ENCODE measurements around the gene SPTB. TPM values are rescaled to one million over a fixed set of nuclear protein-coding genes. Genes with fewer than 3 reads are reported as not detected.

The SPTB gene
- total RNA-seq, 1 donor from 2014 or later = 1.8 TPM

- TF ChIP-seq, protein P1, sequence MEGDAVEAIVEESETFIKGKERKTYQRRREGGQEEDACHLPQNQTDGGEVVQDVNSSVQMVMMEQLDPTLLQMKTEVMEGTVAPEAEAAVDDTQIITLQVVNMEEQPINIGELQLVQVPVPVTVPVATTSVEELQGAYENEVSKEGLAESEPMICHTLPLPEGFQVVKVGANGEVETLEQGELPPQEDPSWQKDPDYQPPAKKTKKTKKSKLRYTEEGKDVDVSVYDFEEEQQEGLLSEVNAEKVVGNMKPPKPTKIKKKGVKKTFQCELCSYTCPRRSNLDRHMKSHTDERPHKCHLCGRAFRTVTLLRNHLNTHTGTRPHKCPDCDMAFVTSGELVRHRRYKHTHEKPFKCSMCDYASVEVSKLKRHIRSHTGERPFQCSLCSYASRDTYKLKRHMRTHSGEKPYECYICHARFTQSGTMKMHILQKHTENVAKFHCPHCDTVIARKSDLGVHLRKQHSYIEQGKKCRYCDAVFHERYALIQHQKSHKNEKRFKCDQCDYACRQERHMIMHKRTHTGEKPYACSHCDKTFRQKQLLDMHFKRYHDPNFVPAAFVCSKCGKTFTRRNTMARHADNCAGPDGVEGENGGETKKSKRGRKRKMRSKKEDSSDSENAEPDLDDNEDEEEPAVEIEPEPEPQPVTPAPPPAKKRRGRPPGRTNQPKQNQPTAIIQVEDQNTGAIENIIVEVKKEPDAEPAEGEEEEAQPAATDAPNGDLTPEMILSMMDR (conservative IDR thresholded peaks at IDR 0.05; ENCODE audit: low read depth, low read length) = no peak
- DNase-seq (ENCODE audit: low read depth) = no peak
Measured at GRCh38 chr14:64865109-64865508, 14.6 kb downstream of the SPTB start.

DNA sequence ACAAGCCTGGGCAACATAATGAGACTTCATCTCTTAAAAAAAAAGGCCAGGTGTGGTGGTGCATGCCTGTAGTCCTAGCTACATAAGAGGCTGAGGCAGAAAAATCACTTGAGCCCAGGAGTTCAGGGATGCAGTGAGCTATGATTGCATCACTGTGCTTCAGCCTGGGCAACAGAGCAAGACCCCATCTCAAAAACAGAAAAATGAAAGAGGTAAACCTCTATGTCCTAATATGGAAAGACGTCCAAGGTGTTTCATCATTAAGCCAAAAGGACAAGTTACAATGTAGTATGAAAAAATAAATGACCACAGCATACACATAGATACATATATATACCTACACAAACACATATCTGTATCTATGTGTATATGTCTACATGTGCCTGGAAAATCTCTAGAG lies 15.4 kb downstream of the SPTB start:
- DNase-seq (ENCODE audit: low read depth) = no peak
- TF ChIP-seq, protein P1 (conservative IDR thresholded peaks at IDR 0.05; ENCODE audit: low read depth, low read length) = no peak
- H3K4me3 ChIP-seq (ENCODE audit: low read depth, low read length) = no peak overlapping the region

More at GRCh38 chr14:64865109-64865508, 14.6 kb downstream of the SPTB start:
- no peak overlapping the region for H3K4me3 ChIP-seq (ENCODE audit: low read depth, low read length)

GRCh38 chr14:64861916-64862315 lies 17.8 kb downstream of the SPTB start:
- TF ChIP-seq, protein P1 (conservative IDR thresholded peaks at IDR 0.05; ENCODE audit: low read depth, low read length) = no peak

DNA sequence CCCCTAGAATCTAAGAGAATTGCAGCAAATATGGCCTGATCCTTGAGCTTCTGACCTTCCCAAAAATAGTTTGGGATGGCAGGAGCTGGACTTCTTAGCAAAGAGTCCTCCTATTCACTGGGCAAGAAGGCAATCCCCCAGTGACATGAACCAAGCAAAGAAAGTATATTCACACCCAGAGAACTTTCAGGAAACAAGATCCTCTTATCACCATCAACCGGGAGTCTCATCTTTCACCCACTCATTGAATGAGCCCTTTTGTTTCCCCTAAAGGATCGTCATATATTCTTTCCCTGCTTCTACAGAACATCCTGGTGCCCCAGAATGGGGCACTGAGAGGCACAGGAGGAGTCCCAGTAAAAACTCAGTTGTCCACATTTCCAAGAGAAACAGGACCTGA lies 19.7 kb downstream of the SPTB start:
- TF ChIP-seq, protein P1 (conservative IDR thresholded peaks at IDR 0.05; ENCODE audit: low read depth, low read length) = no peak
- H3K4me3 ChIP-seq (ENCODE audit: low read depth, low read length) = no peak overlapping the region
- DNase-seq (ENCODE audit: low read depth) = no peak

More at GRCh38 chr14:64861916-64862315, 17.8 kb downstream of the SPTB start:
- DNase-seq (ENCODE audit: low read depth) = no peak
- no peak overlapping the region for H3K4me3 ChIP-seq (ENCODE audit: low read depth, low read length)

DNA sequence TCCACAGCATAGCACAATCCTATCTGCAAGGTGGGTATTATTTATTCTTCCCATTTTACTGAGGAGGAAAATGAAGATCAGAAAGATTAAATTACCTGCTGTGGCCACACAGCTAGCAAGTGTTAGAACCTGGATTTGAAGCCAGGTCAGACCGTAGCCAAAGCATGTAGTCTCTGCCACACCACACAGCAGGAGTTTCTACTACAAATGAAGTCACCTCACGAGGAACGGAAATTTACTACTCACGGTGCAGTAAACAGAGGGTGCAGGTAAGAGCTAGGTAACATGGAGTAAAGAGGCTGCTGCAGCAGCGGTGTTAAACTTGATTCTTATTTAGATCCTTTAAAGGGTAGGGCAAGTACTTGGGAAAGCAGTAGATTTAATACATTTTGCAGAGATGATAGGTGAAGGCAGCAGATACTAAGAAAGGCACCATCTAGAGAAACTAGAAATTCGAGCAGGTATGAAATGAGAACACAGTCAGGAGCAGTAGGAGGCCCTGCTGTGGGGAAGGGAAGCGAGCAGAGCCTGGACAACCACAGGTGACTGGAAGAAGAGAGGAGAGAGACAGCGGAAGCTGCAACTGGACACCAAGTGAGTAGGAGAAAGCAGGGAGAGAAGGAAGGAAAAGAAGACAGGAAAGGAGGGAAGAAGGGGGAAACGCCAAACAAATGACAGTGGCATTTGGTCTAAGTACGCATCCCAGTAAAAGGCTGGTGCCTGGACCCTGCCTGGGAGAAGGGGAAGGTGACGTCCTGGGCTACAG lies 21.5 kb downstream of the SPTB start:
- TF ChIP-seq, protein P1 (conservative IDR thresholded peaks at IDR 0.05; ENCODE audit: low read depth, low read length) = no peak
- no peak overlapping the region for H3K4me3 ChIP-seq (ENCODE audit: low read depth, low read length)
- no peak for DNase-seq (ENCODE audit: low read depth)

GRCh38 chr14:64856529-64857445 lies 22.9 kb downstream of the SPTB start:
- TF ChIP-seq, protein P1 (conservative IDR thresholded peaks at IDR 0.05; ENCODE audit: low read depth, low read length) = no peak
- no peak for DNase-seq (ENCODE audit: low read depth)
- no peak overlapping the region for H3K4me3 ChIP-seq (ENCODE audit: low read depth, low read length)
